Occipital lobe (tissue), 2 donors: ENCODE measurements around the gene RILPL1. TPM values are rescaled to one million over a fixed set of nuclear protein-coding genes. Genes with fewer than 3 reads are reported as not detected.
"Not testable (repeated sequence)": the region's sequence is repeated elsewhere in the genome, so short reads cannot be mapped to it uniquely, and the experiment has no call there.

Experiments
- DNase-seq: peaks from one replicate; lab custom pipeline; 2025; lab: John Stamatoyannopoulos, UW
- total RNA-seq: library from RNA; depleted of rRNA; stranded (reverse); fragments of >200 nt; gene quantifications from one replicate; pipeline ENCODE4 v1.2.3, GENCODE V29; 2014

RILPL1 gene, protein sequence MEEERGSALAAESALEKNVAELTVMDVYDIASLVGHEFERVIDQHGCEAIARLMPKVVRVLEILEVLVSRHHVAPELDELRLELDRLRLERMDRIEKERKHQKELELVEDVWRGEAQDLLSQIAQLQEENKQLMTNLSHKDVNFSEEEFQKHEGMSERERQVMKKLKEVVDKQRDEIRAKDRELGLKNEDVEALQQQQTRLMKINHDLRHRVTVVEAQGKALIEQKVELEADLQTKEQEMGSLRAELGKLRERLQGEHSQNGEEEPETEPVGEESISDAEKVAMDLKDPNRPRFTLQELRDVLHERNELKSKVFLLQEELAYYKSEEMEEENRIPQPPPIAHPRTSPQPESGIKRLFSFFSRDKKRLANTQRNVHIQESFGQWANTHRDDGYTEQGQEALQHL
- 4.8 TPM for total RNA-seq

DNA sequence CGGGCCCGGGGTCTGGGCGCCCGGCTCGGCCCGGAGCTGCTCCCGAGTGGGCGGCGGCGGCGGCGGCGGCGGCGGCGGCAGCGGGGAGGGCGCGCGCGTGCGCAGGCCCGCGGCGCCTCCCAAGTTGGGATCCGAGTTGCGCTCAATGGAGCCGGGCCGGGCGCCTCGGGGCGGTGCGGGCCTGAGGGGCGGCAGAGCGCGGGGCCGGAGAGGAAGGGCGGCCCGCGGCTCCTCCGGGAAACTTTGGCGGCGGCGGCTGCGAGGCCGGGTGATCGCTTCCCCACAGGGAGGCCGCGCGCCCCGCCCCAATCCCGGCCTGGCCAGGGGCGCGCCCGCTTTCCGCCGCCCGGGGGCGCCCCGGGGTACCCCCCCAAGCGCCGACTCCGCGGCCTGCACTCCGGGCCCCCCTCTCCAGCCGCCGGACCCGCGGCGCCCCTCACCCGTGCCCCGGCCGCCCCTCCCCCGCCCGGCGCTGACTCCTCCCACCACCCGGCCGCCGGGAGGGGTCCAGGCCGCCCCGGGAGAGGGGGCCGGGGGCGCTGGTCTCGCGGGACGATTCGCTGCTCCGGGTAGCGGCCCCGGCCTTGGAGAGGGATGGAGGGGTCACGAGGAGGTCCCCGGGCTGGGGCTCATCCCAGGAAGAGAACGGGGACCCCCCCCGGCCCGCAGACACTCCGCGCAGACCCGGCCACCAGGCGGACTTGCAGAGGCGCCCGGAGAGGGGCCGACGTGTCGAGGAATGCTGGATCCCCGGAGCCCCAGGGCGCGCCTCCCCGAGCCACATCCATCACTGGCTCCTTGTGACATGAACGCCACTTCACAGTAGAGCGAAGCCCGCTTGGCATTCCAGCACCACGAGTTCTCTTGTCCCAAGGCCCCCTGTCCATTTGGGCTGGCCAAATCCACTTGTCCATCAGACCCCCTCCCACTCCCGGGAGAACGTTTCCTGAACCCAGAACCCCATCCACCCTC, at the start of gene RILPL1:
Gene RILPL1, minus strand, starts transcription at position 48 of the 972 bp plus-strand sequence. CDS start 237 bp downstream, outside the sequence.
- peak; percentile 56 for DNase-seq

DNA sequence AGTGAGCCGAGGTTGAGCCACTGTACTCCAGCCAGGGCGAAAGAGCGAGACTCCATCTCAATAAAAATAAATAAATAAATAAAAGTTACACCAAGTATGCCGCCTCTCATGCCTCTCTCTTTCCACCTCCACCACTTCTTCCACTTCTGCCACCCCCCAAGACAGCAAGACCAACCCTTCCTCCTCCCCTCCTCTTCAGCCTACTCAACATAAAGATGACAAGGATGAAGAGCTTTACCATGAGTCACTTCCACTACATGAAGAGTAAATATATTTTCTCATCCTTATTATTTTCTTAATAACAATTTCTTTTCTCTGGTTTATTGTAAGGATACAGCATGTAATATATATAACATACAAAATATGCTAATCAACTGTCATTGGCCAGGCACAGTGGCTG, 47.3 kb upstream of the RILPL1 start:
- no peak for DNase-seq

DNA sequence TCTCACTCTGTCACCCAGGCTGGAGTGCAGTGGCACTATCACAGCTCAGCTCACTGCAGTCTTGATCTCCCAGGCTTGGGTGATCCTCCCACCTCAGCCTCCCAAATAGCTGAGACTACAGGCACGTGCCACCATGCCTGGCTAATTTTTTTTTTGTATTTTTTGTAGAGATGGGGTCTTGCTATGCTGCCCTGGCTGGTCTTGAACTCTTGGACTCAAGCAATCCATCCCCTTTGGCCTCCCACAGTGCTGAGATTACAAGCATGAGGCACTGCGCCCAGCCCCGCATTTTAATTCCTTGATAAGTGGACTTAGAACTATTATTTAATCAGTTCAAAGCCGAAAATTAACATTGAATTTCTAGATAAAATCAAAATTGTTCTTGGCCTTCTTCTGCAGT, 45.3 kb upstream of the RILPL1 start:
- not testable (repeated sequence) for DNase-seq

DNA sequence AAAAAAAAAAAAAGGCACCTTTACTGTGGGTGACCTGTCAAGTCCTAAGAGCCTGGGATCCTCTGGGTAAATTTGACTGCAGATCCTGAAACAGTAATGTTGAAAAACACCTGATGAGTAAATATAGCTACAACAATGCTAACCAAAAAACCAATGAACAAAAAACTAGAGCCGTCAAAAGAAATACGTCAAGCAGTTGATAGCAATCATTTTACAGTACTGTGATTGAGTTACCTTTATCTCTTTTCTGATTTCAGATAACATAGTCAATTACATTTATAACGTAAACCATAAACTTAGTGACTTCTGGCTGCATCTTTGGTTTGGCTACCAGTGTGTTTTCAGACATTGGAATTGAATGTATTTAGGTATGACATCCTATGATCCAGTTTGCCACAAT, 44.7 kb upstream of the RILPL1 start:
- DNase-seq = no peak

DNA sequence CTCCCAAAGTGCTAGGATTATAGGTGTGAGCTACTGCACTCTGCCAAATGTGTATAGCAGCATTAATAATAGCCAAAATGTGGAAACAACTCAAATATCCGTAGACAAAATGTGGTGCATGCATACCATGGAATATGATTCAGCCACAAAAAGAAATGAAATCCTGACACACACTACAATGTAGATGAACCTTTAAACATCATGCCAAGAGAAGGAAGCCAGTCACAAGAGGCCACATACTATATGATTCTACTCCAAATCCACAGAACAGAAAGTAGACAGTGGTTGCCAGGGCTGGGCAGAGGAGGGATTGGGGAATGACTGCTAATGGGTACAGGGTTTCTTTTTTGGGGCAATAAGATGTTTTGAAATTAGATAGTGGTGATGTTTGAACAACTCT, 43.1 kb upstream of the RILPL1 start:
- no peak for DNase-seq

DNA sequence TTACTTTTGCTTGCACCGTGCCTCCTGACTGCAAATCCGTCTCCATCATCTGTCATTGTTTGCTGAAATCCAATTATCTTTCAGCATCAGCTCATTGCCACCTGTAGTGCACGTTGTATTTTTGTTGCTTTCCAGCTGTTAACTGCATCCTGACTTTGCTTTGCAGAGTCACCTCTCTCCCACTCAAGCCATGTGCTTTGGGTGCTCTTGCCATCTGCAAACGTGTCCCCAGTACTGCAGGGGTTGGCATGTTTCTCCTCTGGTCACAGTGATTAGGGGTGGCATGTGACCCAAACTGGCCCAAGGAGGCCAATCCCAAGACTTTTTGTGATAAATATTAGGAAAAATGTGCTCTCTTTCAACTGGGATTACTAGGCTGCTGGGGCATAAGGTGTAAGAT, 40.4 kb upstream of the RILPL1 start:
- DNase-seq = no peak

DNA sequence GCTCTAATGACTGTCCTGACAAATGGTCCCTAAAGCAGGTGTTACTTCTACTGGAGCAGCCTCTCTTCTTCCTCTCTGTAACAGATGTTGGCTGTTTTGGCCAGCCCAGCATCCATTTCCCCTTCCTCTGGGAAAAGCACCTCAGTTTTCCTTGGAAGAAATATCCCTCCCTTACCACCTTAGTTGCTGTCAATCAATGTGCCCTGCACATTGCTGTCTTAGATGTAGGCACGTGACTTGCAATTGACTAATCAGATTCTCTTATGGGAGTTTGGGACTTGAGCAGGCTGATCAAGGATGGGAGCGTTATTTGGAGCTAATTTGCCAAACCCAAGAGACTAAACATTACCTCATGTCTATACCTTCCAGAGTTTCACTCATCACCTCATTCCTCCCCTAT, 38.9 kb upstream of the RILPL1 start:
- DNase-seq = no peak

DNA sequence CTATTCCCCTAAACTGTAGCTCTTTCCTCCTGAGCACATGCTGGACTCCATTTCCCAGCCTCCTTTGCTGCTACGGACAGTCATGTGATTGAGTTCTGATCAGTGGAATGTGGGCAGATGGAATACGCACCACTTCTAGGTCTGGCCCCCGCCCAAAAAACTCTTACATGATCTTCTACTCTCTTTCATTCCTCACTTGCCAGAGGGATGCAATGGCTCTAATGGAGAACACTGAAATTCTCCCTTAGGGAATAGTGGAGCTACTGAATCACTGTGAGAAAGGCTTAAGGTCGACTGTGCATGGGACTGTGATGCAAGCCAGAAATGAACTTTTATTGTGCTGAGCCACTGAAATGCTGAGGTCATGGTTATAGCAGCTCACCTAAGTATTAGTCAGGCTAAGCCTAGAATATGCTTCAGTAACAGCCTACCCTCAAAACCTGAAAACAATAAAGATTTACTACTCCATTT, 37.9 kb upstream of the RILPL1 start:
- DNase-seq = no peak

DNA sequence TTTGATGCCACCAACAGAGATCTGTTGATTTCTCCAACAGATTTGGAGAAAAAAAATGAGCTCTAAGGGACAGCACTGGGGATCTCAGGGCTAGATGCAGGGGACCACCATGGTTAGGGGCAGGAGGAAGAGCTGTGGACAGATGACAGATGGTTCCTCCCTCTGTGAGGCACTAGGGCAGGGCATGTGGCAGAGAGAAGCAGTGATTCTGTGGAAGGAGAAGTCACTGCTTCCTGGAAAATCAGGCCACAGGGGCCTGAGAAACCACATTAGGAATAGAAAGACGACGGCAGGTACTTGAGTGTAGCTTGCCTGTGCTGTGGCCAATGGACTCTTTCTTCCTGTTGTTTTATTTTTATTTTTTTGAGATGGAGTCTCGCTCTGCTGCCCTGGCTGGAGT, 25.9 kb upstream of the RILPL1 start:
- no peak for DNase-seq

DNA sequence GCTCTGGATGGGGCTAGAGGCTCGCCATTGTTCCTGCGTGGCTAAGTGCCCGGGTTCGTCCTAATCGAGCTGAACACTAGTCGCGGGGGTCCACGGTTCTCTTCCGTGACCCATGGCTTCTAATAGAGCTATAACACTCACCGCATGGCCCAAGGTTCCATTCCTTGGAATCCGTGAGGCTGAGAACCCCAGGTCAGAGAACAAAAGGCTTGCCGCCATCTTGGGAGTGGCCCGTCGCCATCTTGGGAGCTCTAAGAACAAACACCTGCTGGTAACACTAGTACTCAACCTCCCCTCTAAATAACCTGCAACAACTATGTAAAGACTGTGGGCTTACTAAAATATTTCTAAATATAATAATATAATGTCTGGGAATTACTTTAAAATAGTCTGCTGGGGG, 25.0 kb upstream of the RILPL1 start:
- not testable (repeated sequence) for DNase-seq

DNA sequence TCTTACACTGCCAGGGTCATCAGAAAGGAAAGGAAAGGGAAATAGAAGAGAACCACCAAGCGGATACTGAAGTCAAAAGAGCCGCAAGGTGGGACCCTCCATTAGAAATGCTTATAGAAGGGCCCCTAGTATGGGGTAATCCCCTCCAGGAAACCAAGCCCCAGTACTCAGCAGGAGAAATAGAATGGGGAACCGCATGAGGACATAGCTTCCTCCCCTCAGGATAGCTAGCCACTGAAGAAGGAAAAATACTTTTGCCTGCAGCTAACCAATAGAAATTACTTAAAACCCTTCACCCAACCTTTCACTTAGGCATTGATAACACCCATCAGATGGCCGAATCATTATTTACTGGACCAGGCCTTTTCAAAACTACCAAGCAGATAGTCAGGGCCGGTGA, 21.3 kb upstream of the RILPL1 start:
- DNase-seq = not testable (repeated sequence)

DNA sequence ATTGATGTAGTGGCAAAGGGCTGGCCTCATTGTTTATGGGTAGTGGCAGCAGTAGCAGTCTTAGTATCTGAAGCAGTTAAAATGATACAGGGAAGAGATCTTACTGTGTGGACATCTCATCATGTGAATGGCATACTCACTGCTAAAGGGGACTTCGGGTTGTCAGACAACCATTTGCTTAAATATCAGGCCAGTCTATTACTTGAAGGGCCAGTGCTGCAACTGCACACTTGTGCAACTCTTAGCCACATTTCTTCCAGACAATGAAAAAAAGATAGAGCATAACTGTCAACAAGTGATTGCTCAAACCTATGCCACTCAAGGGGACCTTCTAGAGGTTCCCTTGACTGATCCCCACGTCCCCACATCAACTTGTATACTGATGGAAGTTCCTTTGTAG, 20.6 kb upstream of the RILPL1 start:
- not testable (repeated sequence) for DNase-seq

DNA sequence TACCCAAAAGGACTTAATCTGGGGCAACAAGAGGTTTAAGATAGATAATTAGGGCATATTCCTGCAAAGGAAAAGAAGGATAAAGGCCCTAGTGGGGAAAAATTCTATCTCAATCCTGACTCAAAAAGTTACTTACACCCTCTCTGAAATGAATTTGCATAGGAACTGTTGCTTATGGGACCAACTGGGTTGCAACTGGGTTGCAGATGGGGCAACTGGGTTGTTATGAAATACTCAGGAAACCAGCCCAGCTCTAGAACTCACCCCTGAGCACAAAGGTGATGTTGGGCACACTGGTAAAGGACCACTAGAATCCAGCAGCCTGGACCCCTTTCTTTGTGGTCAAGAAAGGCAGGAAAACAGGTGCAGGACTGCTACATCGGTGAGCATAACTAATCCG, 17.2 kb upstream of the RILPL1 start:
- DNase-seq = no peak

DNA sequence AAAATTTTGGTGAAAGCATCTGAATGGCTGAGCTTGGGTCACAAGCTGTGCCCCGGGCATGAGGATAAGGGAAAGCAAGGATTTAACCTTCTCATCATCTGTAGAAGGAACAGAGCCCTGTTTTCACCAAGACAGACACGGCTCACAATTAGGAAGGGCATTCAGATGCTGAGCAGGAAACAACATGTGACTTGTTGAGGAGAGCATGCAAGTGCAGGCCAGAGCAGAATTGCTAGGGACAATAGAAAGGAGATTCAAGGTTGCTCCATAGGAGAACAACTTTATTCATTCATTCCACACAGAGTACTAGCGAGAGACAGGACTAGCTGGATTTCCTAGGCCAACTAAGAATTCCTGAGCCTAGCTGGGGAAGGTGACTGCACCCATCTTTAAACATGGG, 14.6 kb upstream of the RILPL1 start:
- DNase-seq = no peak

DNA sequence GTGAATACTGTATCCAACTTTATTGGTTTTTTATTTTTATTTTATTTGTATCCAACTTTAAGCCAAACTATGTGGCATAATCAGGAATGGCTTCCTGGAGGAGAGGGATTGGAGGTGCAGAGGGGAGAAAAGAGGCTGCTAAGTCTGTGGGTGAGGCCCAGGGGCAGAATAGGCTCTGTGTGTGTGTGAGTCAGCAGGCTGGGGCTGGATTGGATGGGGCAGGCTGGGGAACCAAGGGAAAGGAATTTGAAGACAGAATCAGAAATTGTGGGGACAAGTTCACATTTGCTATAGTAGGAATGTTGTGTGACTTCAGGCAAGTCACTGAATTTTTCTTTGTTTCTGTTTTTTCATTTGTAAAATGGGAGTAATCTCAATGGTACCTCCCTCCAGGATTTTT, 12.8 kb upstream of the RILPL1 start:
- DNase-seq = no peak

DNA sequence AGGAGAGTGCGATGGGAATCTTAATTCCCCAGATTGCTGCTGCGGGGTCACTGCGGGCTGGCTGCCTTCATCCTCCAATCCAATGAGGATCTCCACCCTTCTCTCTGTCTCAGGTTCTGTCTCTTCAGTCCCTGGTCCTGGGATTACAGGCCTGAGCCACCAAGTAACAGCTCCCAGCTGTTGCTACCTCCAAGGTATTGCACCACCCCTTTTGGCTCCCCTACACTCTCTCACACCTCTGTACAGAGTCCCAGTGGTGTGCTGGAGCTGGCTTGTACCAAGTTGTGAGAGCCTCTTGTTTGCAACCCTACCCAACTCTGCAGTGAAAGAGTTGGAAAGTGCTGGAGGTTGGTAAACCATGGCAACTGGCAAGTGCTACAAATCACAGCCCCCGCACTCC, 10.0 kb upstream of the RILPL1 start:
- DNase-seq = no peak

DNA sequence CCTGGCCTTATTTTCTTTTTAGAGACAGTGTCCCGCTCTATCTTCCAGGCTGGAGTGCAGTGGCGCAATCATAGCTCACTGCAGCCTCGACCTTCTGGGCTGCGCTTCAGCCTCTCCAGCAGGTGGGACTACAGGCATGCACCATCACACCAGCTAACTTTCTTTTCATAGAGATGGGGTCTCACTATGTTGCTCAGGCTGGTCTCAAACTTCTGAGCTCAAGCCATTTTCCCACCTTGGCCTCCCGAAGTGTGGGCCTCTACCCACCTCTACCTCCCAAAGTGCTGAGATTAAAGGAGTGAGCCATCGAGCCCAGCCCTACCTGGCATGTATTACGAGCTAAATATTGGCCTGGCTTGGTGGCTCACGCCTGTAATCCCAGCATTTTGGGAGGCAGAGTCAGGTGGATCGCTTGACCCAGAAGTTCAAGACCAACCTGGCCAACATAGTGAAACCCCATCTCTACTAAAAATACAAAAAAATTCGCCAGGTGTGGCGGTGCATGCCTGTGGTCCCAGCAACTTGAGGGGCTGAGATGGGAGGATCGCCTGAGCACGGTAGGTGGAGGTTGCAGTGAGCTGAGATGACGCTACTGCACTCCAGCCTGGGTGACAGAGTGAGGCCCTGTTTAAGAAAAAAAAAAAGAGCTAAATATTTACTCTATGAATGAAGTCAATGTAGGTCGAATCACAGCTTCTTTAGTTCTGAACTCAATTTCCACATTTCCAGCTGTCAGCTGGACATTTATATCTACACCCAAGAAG, 7.6 kb upstream of the RILPL1 start:
- no peak for DNase-seq

DNA sequence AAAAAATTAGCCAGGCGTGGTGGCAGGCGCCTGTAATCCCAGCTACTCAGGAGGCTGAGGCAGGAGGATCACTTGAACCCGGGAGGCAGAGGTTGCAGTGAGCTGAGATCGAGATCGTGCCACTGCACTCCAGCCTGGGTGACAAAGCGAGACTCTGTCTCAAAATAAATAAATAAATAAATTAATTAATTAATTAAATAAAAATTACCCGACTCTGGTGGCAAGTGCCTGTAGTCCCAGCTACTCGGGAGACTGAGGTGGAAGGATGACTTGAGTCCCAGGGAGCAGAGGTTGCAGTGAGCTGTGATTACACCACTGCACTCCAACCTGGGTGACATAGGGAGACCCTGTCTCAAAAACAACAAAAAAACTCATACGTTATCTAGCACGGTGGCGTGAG, 2.4 kb upstream of the RILPL1 start:
- DNase-seq = not testable (repeated sequence)

DNA sequence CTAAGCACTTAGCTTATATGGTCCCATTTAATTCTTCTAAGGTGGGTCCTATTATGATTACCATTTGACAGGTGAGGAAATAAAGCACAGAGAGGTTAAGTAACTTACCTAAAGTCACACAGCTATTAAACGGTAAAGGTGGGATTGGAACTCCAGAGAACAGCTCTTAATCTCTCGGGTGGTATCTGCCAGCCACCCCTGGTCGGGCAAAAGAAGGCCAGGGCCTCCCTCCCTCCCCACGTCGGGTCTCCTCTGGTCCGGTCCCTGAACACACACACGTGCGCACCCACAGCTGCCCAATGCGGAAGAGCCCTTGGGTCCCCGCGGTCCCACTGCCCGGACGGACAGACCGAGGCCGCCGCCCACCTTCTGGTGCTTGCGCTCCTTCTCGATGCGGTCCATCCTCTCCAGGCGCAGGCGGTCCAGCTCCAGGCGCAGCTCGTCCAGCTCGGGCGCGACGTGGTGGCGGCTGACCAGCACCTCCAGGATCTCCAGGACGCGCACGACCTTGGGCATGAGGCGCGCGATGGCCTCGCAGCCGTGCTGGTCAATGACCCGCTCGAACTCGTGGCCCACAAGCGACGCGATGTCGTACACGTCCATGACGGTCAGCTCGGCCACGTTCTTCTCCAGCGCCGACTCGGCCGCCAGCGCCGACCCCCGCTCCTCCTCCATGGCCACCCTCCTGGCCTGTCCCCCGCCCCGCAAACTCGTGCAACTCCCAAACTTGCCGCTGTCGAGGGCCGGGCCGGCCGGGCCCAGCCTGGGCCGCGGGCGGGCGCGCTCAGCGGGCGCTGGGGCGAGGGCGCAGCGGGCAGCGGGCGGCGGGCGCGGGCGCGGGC, 490 bp downstream of the RILPL1 start:
- DNase-seq = no peak

DNA sequence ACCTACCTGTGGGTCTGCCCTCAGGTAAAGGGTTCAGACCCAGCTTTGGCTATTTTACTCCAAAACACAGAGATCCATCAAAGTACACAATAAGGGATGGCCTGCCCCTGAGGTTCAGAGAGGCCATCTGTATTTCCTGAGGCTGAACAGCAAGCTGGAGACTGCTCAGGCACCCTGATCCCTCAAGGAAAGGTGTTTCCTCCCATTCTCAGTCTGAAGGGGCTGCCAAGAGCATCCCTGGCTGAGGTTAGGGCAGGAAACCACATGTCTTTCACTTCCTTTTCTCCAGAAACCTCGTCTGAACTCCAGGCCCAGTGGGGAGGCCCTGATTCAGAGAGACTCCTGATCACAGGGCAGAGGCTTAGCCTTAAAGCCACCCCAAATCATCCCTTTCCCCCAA, 1.5 kb downstream of the RILPL1 start:
- peak; percentile 11 for DNase-seq

DNA sequence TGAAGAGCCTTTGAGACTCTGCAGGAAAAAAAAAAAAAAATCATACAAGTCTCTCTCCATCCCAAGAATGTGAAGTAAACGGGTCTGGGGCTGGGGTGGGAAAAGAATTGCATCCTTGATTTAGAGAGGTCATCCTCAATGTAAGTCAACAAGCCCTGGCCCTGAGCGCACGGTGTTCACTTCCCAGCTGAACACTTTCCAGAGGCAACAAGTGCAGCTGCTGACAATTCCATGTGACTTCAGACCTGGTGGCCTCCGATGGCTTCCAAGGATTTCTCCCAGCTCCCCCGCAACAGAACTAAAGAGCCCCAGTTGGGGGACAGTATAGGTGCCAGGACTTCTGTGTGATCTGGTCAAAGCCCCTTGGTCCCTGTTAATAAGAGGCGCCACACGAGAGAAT, 2.4 kb downstream of the RILPL1 start:
- no peak for DNase-seq
